Ammon's horn (tissue), 1 donor: Measurements from ENCODE around the gene NBPF1.
"Not testable (repeated sequence)": the region's sequence is repeated elsewhere in the genome, so short reads cannot be mapped to it uniquely, and the experiment has no call there.

Experiments
- DNase-seq: peaks from one replicate; pipeline ENCODE4 v3.0.0-alpha.2; 2016; ENCODE audit warnings: low spot score

The NBPF1 gene

GRCh38 chr1:16545682-16546095 is 67.7 kb downstream of the NBPF1 start:
- not testable (repeated sequence) for DNase-seq

- not testable (repeated sequence) for DNase-seq
These were observed 72.9 kb downstream of the NBPF1 start for GRCh38 chr1:16540421-16540893.

DNA sequence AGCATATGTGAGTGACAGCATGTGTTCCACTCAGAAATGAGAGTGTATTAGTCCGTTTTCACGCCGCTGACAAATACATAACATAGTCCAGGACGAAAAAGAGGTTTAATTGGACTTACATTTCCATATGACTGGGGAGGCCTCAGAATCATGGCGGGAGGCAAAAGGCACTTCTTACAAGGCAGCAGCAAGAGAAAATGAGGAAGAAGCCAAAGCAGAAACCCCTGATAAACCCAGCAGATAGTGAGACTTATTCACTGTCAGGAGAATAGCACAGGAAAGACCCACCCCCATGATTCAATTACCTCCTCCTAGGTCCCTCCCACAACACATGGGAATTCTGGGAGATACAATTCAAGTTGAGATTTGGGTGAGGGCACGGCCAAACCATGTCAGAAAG is 75.8 kb downstream of the NBPF1 start:
- not testable (repeated sequence) for DNase-seq

DNA sequence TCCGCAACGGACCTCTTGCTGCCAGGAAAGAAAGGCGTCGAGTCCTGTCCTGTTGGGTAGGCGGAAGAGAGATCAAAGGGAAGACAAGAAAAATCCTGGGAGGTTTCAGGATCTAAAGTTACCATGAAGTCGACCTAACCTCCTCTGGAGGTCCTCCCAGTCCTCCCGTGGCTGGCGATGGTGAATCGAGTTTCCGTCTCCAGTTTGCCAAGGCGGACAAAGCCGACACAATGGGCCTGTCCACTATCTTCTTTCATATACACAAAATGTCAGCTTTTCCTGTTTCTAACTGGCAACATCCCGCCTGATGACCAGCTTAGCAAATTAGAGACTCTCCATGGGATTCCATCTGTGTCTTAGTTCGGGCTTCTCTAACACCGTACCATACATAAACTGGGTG is 76.6 kb downstream of the NBPF1 start:
- DNase-seq, result not testable (repeated sequence)

DNA sequence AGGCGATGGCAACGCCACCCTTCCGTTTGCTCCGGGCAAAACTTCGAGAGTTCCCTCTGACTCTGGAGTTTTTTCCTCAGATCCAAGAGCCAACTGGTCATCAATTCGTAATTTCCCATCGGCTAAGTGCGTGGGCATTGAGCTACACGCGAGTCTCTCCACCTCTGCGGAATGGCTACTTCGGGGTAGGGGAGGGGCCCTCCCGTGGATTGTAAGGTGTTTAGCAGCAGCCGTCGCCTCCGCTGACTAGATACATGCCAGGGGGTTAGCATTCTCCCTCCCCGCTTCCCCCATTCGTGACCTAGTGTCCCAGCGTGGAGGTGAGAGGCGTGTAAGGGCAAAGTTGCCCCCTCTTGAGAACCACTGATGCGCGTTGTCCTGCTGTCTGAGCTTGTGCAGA is 77.5 kb downstream of the NBPF1 start:
- DNase-seq, result not testable (repeated sequence)

DNA sequence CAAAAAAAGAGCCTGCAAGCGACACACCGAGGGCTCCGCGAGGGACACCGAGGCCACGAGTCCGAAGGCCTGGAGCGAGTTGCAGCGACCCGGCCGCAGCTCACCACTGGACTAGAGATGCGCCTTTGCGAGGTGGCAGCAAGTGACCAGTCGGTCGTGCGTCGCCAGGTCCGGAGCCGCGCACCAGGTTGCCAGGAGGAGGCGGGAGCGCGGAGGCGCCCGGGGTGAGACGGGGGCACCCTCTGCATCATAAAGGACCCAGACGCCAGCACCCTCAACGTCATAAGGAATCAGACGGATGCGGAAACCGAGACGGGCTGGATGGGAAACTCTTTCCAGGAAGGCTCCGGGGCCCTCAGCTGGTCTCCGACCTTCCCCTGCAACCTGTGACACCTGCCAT is 77.9 kb downstream of the NBPF1 start:
- DNase-seq, result not testable (repeated sequence)

DNA sequence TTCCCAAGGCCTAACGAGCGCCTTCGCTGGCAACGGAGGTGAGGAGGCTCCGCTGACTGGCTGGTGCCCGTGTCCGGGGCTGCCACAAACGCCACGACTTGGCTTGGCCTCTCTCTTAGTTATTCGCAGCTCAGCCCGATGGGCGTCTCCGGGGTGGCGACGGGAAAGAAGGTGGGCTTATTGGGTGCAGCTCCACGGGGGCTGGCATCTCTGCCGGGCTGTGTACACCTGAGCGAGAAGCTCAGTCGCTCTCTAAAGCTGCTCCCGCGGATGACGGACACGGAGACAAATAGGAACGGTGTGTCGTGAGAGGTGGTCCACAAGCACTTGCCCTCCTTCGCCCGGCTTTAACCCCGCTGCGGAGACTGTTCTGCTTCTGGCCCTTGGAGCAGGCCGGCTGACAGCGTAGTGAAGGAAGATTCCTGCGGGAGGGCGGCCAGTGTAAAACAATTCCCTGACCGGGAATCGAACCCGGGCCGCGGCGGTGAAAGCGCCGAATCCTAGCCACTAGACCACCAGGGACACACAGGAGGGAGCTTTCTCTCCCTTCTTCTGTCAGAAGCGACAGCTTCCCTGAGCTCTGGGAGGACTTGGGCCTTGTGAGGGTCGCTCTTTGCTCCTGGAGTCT is 78.4 kb downstream of the NBPF1 start:
- DNase-seq, result peak; percentile 12

DNA sequence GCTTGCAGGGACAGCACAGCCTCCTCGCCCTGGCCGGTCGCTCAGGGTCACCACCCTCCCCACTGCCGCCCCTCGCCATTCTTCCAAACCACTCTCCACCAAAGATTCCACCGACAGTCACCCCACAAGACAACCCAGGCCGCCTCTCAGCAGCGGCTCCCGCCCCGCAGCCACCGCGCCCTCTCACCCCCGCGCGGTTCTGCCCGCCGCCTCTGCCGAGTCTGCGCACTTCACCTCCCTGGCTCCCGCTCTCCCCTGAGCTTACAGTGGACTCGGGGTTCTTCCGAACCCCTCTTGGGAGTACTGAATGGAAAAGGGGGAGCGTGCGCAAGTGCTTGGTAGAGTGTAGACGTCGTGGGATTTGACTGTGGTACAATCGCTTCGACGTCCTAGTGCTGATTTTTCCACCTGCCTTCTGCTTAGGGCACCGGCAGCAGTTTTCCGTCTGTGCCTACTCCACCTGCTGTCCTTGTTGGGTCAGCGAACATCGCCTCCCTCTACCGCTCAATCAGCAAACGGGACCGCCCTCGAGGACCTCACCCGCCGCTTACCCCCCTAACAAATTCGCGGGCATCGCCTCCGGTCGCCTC is 79.0 kb downstream of the NBPF1 start:
- not testable (repeated sequence) for DNase-seq

GRCh38 chr1:16532235-16532991 is 81.0 kb downstream of the NBPF1 start:
- DNase-seq, result not testable (repeated sequence)

DNA sequence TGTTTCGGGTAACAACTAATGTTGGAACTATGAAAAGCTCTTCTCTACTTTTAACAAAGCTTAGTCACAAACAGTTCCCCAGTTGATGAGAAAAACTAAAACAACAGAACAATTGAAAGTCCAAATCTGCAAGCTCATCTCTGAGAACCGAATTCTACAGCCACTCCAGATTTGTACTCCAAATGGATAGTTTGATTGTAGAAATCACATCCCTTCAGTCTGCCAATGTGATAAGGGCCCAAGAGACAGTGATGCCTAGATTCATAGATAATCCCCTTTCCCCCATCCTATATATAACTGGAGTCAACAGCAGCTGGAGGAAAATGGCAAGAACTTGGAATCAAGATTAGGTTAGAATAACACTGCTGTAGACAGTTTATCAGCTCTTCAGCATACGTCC is 85.0 kb downstream of the NBPF1 start:
- not testable (repeated sequence) for DNase-seq

DNA sequence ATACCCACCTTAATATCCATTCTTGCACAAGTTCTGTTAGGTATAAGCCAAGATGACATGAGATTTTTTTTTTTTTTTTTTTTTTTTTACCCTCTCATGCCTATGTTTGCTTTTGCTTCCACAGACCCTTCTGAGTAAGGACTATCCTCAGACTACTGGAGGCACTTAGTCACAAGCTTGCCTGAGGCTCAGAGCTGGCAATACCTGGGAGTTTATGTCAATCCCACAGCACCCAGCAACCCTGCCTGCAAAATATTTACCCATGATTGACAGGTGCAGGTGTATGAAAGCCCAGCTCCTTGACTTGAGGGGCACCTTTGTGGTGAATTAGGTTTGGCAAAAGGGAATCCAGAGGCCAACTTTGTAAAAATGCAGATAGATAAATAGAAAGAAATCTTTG is 87.6 kb downstream of the NBPF1 start:
- DNase-seq, result not testable (repeated sequence)

- not testable (repeated sequence) for DNase-seq
These were observed 91.7 kb downstream of the NBPF1 start for GRCh38 chr1:16521679-16522078.

GRCh38 chr1:16521288-16521583 is 92.1 kb downstream of the NBPF1 start:
- DNase-seq, result no peak

GRCh38 chr1:16520435-16521287 is 92.7 kb downstream of the NBPF1 start:
- not testable (repeated sequence) for DNase-seq

DNA sequence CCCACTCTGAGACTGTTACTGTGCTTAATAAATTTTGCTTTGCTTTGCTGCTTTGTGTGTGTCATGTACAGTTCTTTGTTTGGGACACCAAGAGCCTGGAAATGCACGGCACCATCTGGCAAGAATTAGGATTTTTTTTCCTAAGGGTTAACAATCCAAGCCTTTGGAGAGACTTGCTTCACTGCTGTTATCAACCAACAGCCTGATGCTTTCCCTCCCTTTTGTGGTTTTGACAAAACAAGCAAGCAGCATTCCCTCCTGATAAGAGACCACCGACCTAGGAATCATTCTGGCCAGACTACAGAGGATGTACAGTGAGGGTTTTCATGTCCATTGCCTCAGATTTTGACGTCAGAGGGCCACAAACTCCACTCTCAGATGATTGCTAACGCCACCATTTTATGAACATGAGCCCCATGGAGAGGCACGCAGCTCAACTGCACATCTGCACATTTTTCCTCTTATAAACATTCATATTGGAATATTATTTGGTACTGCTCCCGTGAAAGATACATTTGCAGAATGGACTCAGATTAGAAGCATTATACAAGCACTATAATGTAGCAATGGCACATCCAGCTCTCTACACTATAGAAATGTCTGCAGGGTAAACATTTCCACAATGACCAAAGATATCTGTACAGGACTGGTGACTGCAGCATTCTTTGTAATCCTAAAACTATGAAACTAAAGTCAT is 94.0 kb downstream of the NBPF1 start:
- DNase-seq, result not testable (repeated sequence)

DNA sequence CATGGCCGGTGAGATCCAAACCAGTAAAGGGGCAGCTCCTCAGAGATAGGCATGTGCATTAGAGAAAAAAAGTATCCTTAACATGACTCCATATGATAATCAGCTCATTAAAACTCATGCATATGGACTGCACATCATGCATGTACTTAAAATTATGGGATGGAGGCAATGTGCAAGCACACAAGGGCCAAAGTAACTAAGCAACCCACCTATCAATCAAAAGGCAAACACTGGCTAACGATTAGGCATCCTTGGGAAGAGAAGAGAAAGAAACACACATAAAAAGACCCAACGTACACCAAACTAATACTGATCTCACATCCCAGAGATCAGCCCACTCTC is 94.5 kb downstream of the NBPF1 start:
- not testable (repeated sequence) for DNase-seq

DNA sequence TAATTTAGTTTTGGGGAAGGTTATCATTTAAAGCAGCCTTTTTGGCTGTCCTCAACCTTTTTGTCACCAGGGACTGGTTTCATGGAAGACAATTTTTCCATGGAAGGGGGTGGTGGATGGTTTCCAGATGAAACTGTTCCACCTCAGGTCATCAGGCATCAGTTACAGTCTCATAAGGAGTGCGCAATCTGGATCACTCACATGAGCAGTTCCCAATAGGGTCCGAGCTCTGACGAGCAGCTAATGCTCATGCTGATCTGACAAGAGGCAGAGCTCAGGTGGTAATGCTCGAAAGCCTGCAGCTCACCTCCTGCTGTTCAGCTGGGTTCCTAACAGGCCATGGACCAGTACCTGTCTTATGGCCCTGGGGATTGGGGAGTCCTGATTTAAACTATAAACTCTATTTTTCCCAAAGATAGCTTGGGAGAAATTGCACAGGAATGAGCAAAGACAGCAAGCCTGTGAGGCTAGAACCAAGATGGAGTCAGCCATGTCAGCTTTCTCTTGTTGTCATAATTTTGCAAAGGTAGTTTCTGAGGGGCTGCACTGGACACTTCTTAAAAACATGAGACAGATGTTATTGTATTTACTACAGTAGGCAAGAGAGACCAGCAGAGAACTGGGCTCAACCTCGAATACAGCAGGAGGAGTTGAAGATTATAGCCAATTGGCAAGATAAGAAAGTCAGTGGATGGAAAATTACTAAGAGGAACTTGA is 96.5 kb downstream of the NBPF1 start:
- not testable (repeated sequence) for DNase-seq

DNA sequence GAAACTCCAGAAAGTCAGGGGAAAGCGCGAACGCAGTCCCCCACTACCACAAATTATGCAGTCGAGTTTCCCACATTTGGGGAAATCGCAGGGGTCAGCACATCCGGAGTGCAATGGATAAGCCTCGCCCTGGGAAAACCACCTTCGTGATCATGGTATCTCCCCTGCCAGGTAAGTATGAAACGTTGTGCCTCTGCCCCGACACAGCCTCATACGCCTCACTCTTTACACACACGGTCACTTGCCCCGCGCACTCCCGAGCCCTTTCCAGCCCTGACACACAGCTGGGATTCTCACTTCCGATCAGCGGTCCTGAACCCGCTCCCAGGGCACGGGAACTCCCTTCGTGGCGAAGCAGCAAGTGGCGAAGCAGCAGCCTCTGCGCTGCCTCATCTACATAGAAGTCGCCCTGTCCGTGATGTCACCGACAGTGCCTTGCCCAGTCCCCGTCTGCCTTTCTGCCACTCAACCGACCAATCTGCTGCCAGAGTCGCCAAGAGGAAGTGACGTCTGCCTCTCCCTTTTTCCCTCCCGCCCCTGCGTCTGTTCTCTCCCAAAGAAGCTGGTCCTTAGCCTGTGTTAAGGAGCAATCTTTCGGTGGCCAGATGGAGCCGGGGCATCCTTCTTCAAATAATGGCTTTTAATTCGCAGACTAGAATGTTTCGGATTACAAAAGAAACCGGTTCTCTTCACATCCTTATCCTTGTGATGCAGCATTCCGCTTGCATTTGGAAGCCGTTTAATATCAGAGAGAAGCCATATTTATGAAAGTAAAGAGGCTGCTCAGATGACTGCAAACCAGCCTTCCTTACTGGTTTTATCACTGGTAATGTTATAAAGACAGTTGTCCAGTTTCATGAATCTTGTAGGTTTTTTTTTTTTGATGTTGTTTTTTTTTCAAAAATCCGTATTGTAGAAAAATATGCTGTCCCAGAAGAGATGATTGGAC is 99.0 kb downstream of the NBPF1 start, which contains the start of gene RNU1-1:
RNU1-1 (minus strand) TSS at position 179 of the 949 bp plus-strand sequence.
- DNase-seq, result peak; percentile 79

DNA sequence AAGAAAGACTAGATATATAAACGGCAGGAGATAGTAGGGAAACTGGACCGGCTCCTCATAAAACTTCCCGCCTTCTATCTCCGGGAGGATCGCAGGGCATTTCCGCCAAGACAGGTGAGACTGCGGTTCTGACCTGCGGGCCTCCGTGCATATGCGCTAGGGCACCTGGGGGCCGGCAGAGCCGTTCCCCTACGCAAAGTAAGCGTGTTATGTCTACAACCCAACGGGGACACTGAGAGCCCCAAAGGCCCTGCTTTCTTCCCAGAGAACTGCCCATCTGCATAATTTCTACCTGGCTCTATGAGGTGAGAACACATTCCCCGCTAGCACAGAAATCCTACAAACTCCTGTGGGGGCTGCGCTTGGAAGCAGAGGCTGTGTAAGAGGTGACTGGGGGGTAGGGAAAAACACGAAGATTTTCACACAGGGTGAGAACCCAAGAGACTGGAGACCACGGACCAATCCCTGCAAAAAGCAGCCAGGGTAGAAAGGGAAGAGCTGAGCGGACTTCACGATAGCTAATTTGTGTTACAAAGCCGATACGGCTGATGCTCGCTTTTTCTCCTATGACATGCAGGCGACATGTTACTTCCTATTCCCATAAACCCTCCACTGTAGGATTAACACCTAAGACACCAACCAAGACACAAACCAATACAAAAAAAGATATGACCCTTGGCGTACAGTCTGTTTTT is 99.8 kb downstream of the NBPF1 start:
- DNase-seq, result peak; percentile 57
